ENCODE data around the gene DDX3X. TPM values are rescaled to one million over a fixed set of nuclear protein-coding genes. Genes with fewer than 3 reads are reported as not detected.
A peak's percentile ranks its signal among the peaks of the same experiment; 100 is the strongest.
"Not testable (repeated sequence)": the region's sequence is repeated elsewhere in the genome, so short reads cannot be mapped to it uniquely, and the experiment has no call there.

The DDX3X gene
- total and polyA plus RNA-seq, 4 donors = 121 to 284 (median 199) TPM

- 100% methylated on average over 1 of the region's 6 CpGs for WGBS (ENCODE audit: insufficient coverage)
- Histone ChIP-seq H3K27me3 (ENCODE audit: control insufficient read depth, insufficient read depth, low read length) (no peaks in the 10 kb centered on the region), H3K36me3 (ENCODE audit: control insufficient read depth, insufficient read depth, low read length) (peaks cover 16% of the 10 kb centered on the region), H3K4me1 (ENCODE audit: control insufficient read depth, insufficient read depth, low read length) (no peaks in the 10 kb centered on the region), H3K27ac (ENCODE audit: low read depth, low read length) (no peak overlapping the region), H3K9me3 (ENCODE audit: control insufficient read depth, insufficient read depth, low read length) (no peaks in the 10 kb centered on the region), H3K4me3 (ENCODE audit: low read depth, low read length) (no peak overlapping the region)
- peak in 1 of 6 donors; percentile 7 for DNase-seq (ENCODE audit: low read depth in 4 of 6, low spot score in 6 of 6)
These were observed 16.4 kb downstream of the DDX3X start for GRCh38 chrX:41350150-41350975.

GRCh38 chrX:41350976-41351569 is 17.1 kb downstream of the DDX3X start:
- H3K4me3 ChIP-seq (ENCODE audit: low read depth, low read length) = no peak overlapping the region
- no peaks in the 10 kb centered on the region for H3K9me3 ChIP-seq (ENCODE audit: control insufficient read depth, insufficient read depth, low read length)
- peaks cover 10% of the 10 kb centered on the region for H3K36me3 ChIP-seq (ENCODE audit: control insufficient read depth, insufficient read depth, low read length)
- H3K27me3 ChIP-seq (ENCODE audit: control insufficient read depth, insufficient read depth, low read length) = no peaks in the 10 kb centered on the region
- 89% methylated on average over 2 of the region's 3 CpGs for WGBS (ENCODE audit: insufficient coverage)
- no peaks in the 10 kb centered on the region for H3K4me1 ChIP-seq (ENCODE audit: control insufficient read depth, insufficient read depth, low read length)
- no peak overlapping the region for H3K27ac ChIP-seq (ENCODE audit: low read depth, low read length)
- DNase-seq (ENCODE audit: low read depth in 4 of 6, low spot score in 6 of 6) = no peak

GRCh38 chrX:41351923-41352322 is 18.0 kb downstream of the DDX3X start:
- DNase-seq (ENCODE audit: low read depth in 4 of 6, low spot score in 6 of 6) = no peak
- peaks cover 10% of the 10 kb centered on the region for H3K36me3 ChIP-seq (ENCODE audit: control insufficient read depth, insufficient read depth, low read length)
- no peaks in the 10 kb centered on the region for H3K9me3 ChIP-seq (ENCODE audit: control insufficient read depth, insufficient read depth, low read length)
- no CpG with 5 or more reads among the region's 3 CpGs for WGBS (ENCODE audit: insufficient coverage)
- no peaks in the 10 kb centered on the region for H3K27me3 ChIP-seq (ENCODE audit: control insufficient read depth, insufficient read depth, low read length)
- H3K4me3 ChIP-seq (ENCODE audit: low read depth, low read length) = no peak overlapping the region
- H3K27ac ChIP-seq (ENCODE audit: low read depth, low read length) = no peak overlapping the region
- no peaks in the 10 kb centered on the region for H3K4me1 ChIP-seq (ENCODE audit: control insufficient read depth, insufficient read depth, low read length)

GRCh38 chrX:41352329-41352838 is 18.4 kb downstream of the DDX3X start:
- Histone ChIP-seq H3K4me1 (ENCODE audit: control insufficient read depth, insufficient read depth, low read length) (no peaks in the 10 kb centered on the region), H3K27me3 (ENCODE audit: control insufficient read depth, insufficient read depth, low read length) (peaks cover 3% of the 10 kb centered on the region), H3K27ac (ENCODE audit: low read depth, low read length) (no peak overlapping the region), H3K36me3 (ENCODE audit: control insufficient read depth, insufficient read depth, low read length) (peaks cover 5% of the 10 kb centered on the region), H3K9me3 (ENCODE audit: control insufficient read depth, insufficient read depth, low read length) (no peaks in the 10 kb centered on the region), H3K4me3 (ENCODE audit: low read depth, low read length) (no peak overlapping the region)
- no peak for DNase-seq (ENCODE audit: low read depth in 4 of 6, low spot score in 6 of 6)
- 50% methylated on average over 1 of the region's 3 CpGs for WGBS (ENCODE audit: insufficient coverage)

GRCh38 chrX:41353985-41354384 is 20.0 kb downstream of the DDX3X start:
- WGBS (ENCODE audit: insufficient coverage) = no CpG with 5 or more reads among the region's 3 CpGs

GRCh38 chrX:41369152-41369551 is 35.2 kb downstream of the DDX3X start:
- Histone ChIP-seq H3K27ac (ENCODE audit: low read depth, low read length) (no peak overlapping the region), H3K4me3 (ENCODE audit: low read depth, low read length) (no peak overlapping the region), H3K4me1 (ENCODE audit: control insufficient read depth, insufficient read depth, low read length) (no peaks in the 10 kb centered on the region), H3K36me3 (ENCODE audit: control insufficient read depth, insufficient read depth, low read length) (no peaks in the 10 kb centered on the region), H3K27me3 (ENCODE audit: control insufficient read depth, insufficient read depth, low read length) (peaks cover 5% of the 10 kb centered on the region), H3K9me3 (ENCODE audit: control insufficient read depth, insufficient read depth, low read length) (no peaks in the 10 kb centered on the region)
- 100% methylated on average over 3 of the region's 4 CpGs for WGBS (ENCODE audit: insufficient coverage)
- DNase-seq (ENCODE audit: low read depth in 4 of 6, low spot score in 6 of 6) = no peak

More at GRCh38 chrX:41353985-41354384, 20.0 kb downstream of the DDX3X start:
- DNase-seq (ENCODE audit: low read depth in 4 of 6, low spot score in 6 of 6) = no peak
- H3K27ac ChIP-seq (ENCODE audit: low read depth, low read length) = no peak overlapping the region
- no peaks in the 10 kb centered on the region for H3K9me3 ChIP-seq (ENCODE audit: control insufficient read depth, insufficient read depth, low read length)
- no peak overlapping the region for H3K4me3 ChIP-seq (ENCODE audit: low read depth, low read length)
- no peaks in the 10 kb centered on the region for H3K36me3 ChIP-seq (ENCODE audit: control insufficient read depth, insufficient read depth, low read length)
- no peaks in the 10 kb centered on the region for H3K4me1 ChIP-seq (ENCODE audit: control insufficient read depth, insufficient read depth, low read length)
- peaks cover 3% of the 10 kb centered on the region for H3K27me3 ChIP-seq (ENCODE audit: control insufficient read depth, insufficient read depth, low read length)

GRCh38 chrX:41371575-41371974 is 37.6 kb downstream of the DDX3X start:
- not testable (repeated sequence) for H3K4me1 ChIP-seq (ENCODE audit: control insufficient read depth, insufficient read depth, low read length); H3K36me3 ChIP-seq (ENCODE audit: control insufficient read depth, insufficient read depth, low read length); H3K4me3 ChIP-seq (ENCODE audit: low read depth, low read length); H3K27me3 ChIP-seq (ENCODE audit: control insufficient read depth, insufficient read depth, low read length); H3K27ac ChIP-seq (ENCODE audit: low read depth, low read length); DNase-seq (ENCODE audit: low read depth in 4 of 6, low spot score in 6 of 6); H3K9me3 ChIP-seq (ENCODE audit: control insufficient read depth, insufficient read depth, low read length)
- WGBS (ENCODE audit: insufficient coverage) = no CpG with 5 or more reads among the region's 5 CpGs

GRCh38 chrX:41373989-41374606 is 40.1 kb downstream of the DDX3X start:
- no peak for DNase-seq (ENCODE audit: low read depth in 4 of 6, low spot score in 6 of 6)
- Histone ChIP-seq H3K27me3 (ENCODE audit: control insufficient read depth, insufficient read depth, low read length) (peaks cover 4% of the 10 kb centered on the region), H3K27ac (ENCODE audit: low read depth, low read length) (no peak overlapping the region), H3K4me3 (ENCODE audit: low read depth, low read length) (no peak overlapping the region), H3K9me3 (ENCODE audit: control insufficient read depth, insufficient read depth, low read length) (no peaks in the 10 kb centered on the region), H3K4me1 (ENCODE audit: control insufficient read depth, insufficient read depth, low read length) (no peaks in the 10 kb centered on the region), H3K36me3 (ENCODE audit: control insufficient read depth, insufficient read depth, low read length) (no peaks in the 10 kb centered on the region)
- 90% methylated on average over 4 of the region's 5 CpGs for WGBS (ENCODE audit: insufficient coverage)

GRCh38 chrX:41377624-41378023 is 43.7 kb downstream of the DDX3X start:
- DNase-seq (ENCODE audit: low read depth in 4 of 6, low spot score in 6 of 6) = no peak
- Histone ChIP-seq H3K4me3 (ENCODE audit: low read depth, low read length) (no peak overlapping the region), H3K27ac (ENCODE audit: low read depth, low read length) (no peak overlapping the region), H3K9me3 (ENCODE audit: control insufficient read depth, insufficient read depth, low read length) (no peaks in the 10 kb centered on the region), H3K4me1 (ENCODE audit: control insufficient read depth, insufficient read depth, low read length) (no peaks in the 10 kb centered on the region), H3K36me3 (ENCODE audit: control insufficient read depth, insufficient read depth, low read length) (no peaks in the 10 kb centered on the region), H3K27me3 (ENCODE audit: control insufficient read depth, insufficient read depth, low read length) (peaks cover 15% of the 10 kb centered on the region)
- WGBS (ENCODE audit: insufficient coverage) = 86% methylated on average over 6 of the region's 8 CpGs

Measured in spinal cord (tissue), 10 donors.